WTC11 (cell line): Measurements from ENCODE around the gene FGF18. TPM values are rescaled to one million over a fixed set of nuclear protein-coding genes. Genes with fewer than 3 reads are reported as not detected.

Source experiments
- ATAC-seq: fragments of 200-7000 bp; cut with Tn5 transposase; 2 replicates; pipeline ENCODE4 v1.10.0; 2021; ENCODE audit warnings: mild to moderate bottlenecking, moderate library complexity
- CTCF ChIA-PET: fragments of 300-600 bp; sonication (Branson Sonifier 250); formaldehyde crosslinking; loops from one replicate; lab custom pipeline; 2021; ENCODE audit warnings: antibody characterized with exemption; lab: Charles Lee
- POLR2A ChIA-PET: fragments of 350-600 bp; sonication (Branson Sonifier 250); formaldehyde crosslinking; loops from one replicate; lab custom pipeline; 2021; ENCODE audit warnings: antibody characterized with exemption; lab: Charles Lee
- DNase-seq: peaks from one replicate; pipeline ENCODE4 v3.0.0; 2021; ENCODE audit warnings: low spot score
- H3K27ac Mint-ChIP-seq: 2 replicates; pipeline ENCODE4 v1.8.0; 2021; ENCODE audit warnings: mixed read lengths
- H3K27me3 Mint-ChIP-seq: 2 replicates; pipeline ENCODE4 v1.8.0; 2021; ENCODE audit warnings: low read depth, mild to moderate bottlenecking, moderate library complexity, mixed read lengths
- H3K36me3 Mint-ChIP-seq: 2 replicates; pipeline ENCODE4 v1.8.0; 2021; ENCODE audit warnings: mixed read lengths
- H3K4me1 Mint-ChIP-seq: 2 replicates; pipeline ENCODE4 v1.8.0; 2022; ENCODE audit warnings: mixed read lengths
- H3K4me3 Mint-ChIP-seq: 2 replicates; pipeline ENCODE4 v1.8.0; 2021; ENCODE audit warnings: mild to moderate bottlenecking, moderate library complexity, mixed read lengths
- H3K9me3 Mint-ChIP-seq: 2 replicates; pipeline ENCODE4 v1.8.0; 2021; ENCODE audit warnings: mixed read lengths
- AFF4 ChIP-seq: sonication (generic); formaldehyde crosslinking; IDR thresholded peaks from 2 replicates; pipeline ENCODE4 v1.8.1; 2023; ENCODE audit warnings: mild to moderate bottlenecking, missing genetic modification reagents, borderline replicate concordance
- ARID4B ChIP-seq: sonication (generic); formaldehyde crosslinking; IDR thresholded peaks from 2 replicates; pipeline ENCODE4 v1.8.0; 2023; ENCODE audit warnings: missing genetic modification reagents, mild to moderate bottlenecking, borderline replicate concordance
- ETV6 ChIP-seq: sonication (generic); formaldehyde crosslinking; IDR thresholded peaks from 2 replicates; pipeline ENCODE4 v1.8.1; 2022; ENCODE audit warnings: mild to moderate bottlenecking, missing genetic modification reagents
- FOXP1 ChIP-seq: sonication (generic); formaldehyde crosslinking; IDR thresholded peaks from 2 replicates; pipeline ENCODE4 v1.8.0; 2022; ENCODE audit warnings: missing genetic modification reagents, mild to moderate bottlenecking, moderate library complexity, borderline replicate concordance
- JUN ChIP-seq: sonication (generic); formaldehyde crosslinking; IDR thresholded peaks from 2 replicates; pipeline ENCODE4 v1.8.0; 2023; ENCODE audit warnings: mild to moderate bottlenecking, missing genetic modification reagents
- MXD4 ChIP-seq: fragments of 250-450 bp; sonication (Bioruptor Pico); IDR thresholded peaks from 2 replicates; pipeline ENCODE4 v1.8.0; 2021; ENCODE audit warnings: mild to moderate bottlenecking, moderate library complexity, borderline replicate concordance
- NFATC4 ChIP-seq: fragments of 250-450 bp; sonication (Bioruptor Pico); IDR thresholded peaks from 2 replicates; pipeline ENCODE4 v1.9.0; 2021; ENCODE audit warnings: mild to moderate bottlenecking
- NR2C2 ChIP-seq: sonication (generic); formaldehyde crosslinking; IDR thresholded peaks from 2 replicates; pipeline ENCODE4 v1.8.0; 2022; ENCODE audit warnings: mild to moderate bottlenecking, missing genetic modification reagents
- NR3C1 ChIP-seq: sonication (generic); formaldehyde crosslinking; conservative IDR thresholded peaks from 2 replicates; pipeline ENCODE4 v1.8.1; 2023; ENCODE audit warnings: low read depth, mild to moderate bottlenecking, missing genetic modification reagents
- SMAD3 ChIP-seq: sonication (generic); formaldehyde crosslinking; IDR thresholded peaks from 2 replicates; pipeline ENCODE4 v1.8.0; 2022; ENCODE audit warnings: missing genetic modification reagents, mild to moderate bottlenecking, borderline replicate concordance
- SOX15 ChIP-seq: fragments of 250-450 bp; sonication (Bioruptor Pico); IDR thresholded peaks from 2 replicates; pipeline ENCODE4 v1.9.0; 2021; ENCODE audit warnings: mild to moderate bottlenecking
- SP1 ChIP-seq: sonication (generic); formaldehyde crosslinking; conservative IDR thresholded peaks from 2 replicates; pipeline ENCODE4 v1.8.1; 2022; ENCODE audit warnings: missing genetic modification reagents
- USF1 ChIP-seq: sonication (generic); formaldehyde crosslinking; IDR thresholded peaks from 2 replicates; pipeline ENCODE4 v1.8.0; 2022; ENCODE audit warnings: mild to moderate bottlenecking, missing genetic modification reagents
- ZBTB21 ChIP-seq: sonication (generic); formaldehyde crosslinking; IDR thresholded peaks from 2 replicates; pipeline ENCODE4 v1.8.1; 2023; ENCODE audit warnings: mild to moderate bottlenecking, missing genetic modification reagents, borderline replicate concordance
- ZNF425 ChIP-seq: fragments of 250-450 bp; sonication (Bioruptor Pico); conservative IDR thresholded peaks from 2 replicates; pipeline ENCODE4 v1.9.0; 2021; ENCODE audit warnings: mild to moderate bottlenecking
- ZNF671 ChIP-seq: fragments of 250-450 bp; sonication (Bioruptor Pico); IDR thresholded peaks from 2 replicates; pipeline ENCODE4 v1.8.0; 2021; ENCODE audit warnings: mild to moderate bottlenecking
- total RNA-seq: library from RNA; stranded (reverse); gene quantifications from 3 replicates; pipeline ENCODE4 v1.2.3, GENCODE V29; 2021
- TF ChIP-seq, protein P1 (sequence below): sonication (generic); formaldehyde crosslinking; IDR thresholded peaks from 2 replicates; pipeline ENCODE4 v1.8.1; 2022; ENCODE audit warnings: missing genetic modification reagents, borderline replicate concordance
- TF ChIP-seq, protein P2 (sequence below): sonication (generic); formaldehyde crosslinking; conservative IDR thresholded peaks from 2 replicates; pipeline ENCODE4 v1.8.1; 2022; ENCODE audit warnings: mild to moderate bottlenecking, missing genetic modification reagents
- TF ChIP-seq, protein P3 (sequence below): sonication (generic); formaldehyde crosslinking; IDR thresholded peaks from 2 replicates; pipeline ENCODE4 v1.8.0; 2022; ENCODE audit warnings: missing genetic modification reagents

The FGF18 gene
- total RNA-seq, 1 experiment from 2014 or later = 0.72 TPM

- TF ChIP-seq, protein P1, sequence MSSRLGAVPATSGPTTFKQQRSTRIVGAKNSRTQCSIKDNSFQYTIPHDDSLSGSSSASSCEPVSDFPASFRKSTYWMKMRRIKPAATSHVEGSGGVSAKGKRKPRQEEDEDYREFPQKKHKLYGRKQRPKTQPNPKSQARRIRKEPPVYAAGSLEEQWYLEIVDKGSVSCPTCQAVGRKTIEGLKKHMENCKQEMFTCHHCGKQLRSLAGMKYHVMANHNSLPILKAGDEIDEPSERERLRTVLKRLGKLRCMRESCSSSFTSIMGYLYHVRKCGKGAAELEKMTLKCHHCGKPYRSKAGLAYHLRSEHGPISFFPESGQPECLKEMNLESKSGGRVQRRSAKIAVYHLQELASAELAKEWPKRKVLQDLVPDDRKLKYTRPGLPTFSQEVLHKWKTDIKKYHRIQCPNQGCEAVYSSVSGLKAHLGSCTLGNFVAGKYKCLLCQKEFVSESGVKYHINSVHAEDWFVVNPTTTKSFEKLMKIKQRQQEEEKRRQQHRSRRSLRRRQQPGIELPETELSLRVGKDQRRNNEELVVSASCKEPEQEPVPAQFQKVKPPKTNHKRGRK = no peak
- no peak for TF ChIP-seq USF1 (CRISPR knock-in tag)
- TF ChIP-seq, protein P2, sequence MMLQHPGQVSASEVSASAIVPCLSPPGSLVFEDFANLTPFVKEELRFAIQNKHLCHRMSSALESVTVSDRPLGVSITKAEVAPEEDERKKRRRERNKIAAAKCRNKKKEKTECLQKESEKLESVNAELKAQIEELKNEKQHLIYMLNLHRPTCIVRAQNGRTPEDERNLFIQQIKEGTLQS (CRISPR knock-in tag) = no peak
- TF ChIP-seq, all 79 proteins: peak for 0
These were observed 66.2 kb downstream of the FGF18 start (continued) for GRCh38 chr5:171485668-171486067.

- TF ChIP-seq MXD4 (CRISPR knock-in tag) = no peak
- no peak for TF ChIP-seq ZNF425 (CRISPR knock-in tag)
- no peak for TF ChIP-seq SP1
- no peak for TF ChIP-seq NR2C2 (CRISPR knock-in tag)
- TF ChIP-seq FOXP1 (CRISPR knock-in tag) = no peak
- TF ChIP-seq ZNF671 (CRISPR knock-in tag) = no peak
- no peak for TF ChIP-seq SMAD3 (CRISPR knock-in tag)
- TF ChIP-seq NFATC4 = no peak
- TF ChIP-seq AFF4 (CRISPR knock-in tag) = no peak
- TF ChIP-seq ZBTB21 (CRISPR knock-in tag) = no peak
- TF ChIP-seq JUN (CRISPR knock-in tag) = no peak
- no peak for TF ChIP-seq SOX15 (CRISPR knock-in tag)
- TF ChIP-seq NR3C1 (CRISPR knock-in tag) = no peak
- TF ChIP-seq ARID4B (CRISPR knock-in tag) = no peak
- TF ChIP-seq ETV6 (CRISPR knock-in tag) = no peak
- TF ChIP-seq, protein P3, sequence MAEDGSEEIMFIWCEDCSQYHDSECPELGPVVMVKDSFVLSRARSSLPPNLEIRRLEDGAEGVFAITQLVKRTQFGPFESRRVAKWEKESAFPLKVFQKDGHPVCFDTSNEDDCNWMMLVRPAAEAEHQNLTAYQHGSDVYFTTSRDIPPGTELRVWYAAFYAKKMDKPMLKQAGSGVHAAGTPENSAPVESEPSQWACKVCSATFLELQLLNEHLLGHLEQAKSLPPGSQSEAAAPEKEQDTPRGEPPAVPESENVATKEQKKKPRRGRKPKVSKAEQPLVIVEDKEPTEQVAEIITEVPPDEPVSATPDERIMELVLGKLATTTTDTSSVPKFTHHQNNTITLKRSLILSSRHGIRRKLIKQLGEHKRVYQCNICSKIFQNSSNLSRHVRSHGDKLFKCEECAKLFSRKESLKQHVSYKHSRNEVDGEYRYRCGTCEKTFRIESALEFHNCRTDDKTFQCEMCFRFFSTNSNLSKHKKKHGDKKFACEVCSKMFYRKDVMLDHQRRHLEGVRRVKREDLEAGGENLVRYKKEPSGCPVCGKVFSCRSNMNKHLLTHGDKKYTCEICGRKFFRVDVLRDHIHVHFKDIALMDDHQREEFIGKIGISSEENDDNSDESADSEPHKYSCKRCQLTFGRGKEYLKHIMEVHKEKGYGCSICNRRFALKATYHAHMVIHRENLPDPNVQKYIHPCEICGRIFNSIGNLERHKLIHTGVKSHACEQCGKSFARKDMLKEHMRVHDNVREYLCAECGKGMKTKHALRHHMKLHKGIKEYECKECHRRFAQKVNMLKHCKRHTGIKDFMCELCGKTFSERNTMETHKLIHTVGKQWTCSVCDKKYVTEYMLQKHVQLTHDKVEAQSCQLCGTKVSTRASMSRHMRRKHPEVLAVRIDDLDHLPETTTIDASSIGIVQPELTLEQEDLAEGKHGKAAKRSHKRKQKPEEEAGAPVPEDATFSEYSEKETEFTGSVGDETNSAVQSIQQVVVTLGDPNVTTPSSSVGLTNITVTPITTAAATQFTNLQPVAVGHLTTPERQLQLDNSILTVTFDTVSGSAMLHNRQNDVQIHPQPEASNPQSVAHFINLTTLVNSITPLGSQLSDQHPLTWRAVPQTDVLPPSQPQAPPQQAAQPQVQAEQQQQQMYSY (CRISPR knock-in tag) = no peak
These were observed 67.2 kb downstream of the FGF18 start for GRCh38 chr5:171486613-171487012.

More at GRCh38 chr5:171486613-171487012, 67.2 kb downstream of the FGF18 start:
- H3K36me3 Mint-ChIP-seq = no peaks in the 10 kb centered on the region
- H3K4me3 Mint-ChIP-seq = no peak overlapping the region
- DNase-seq (no peak), ATAC-seq (no peak)
- ChIA-PET CTCF (interaction anchor here (4.5 kb wide), 1 partner anchor 68 kb away, joined by 42 read pairs; the partner anchor contains the start of gene FGF18), POLR2A (interaction anchor here (0.6 kb wide), 1 partner anchor 956 kb away, joined by 3 read pairs; no protein-coding TSS in a partner anchor)
- H3K4me1 Mint-ChIP-seq = peaks cover 13% of the 10 kb centered on the region
- H3K27me3 Mint-ChIP-seq = no peaks in the 10 kb centered on the region
- H3K9me3 Mint-ChIP-seq = no peaks in the 10 kb centered on the region
- H3K27ac Mint-ChIP-seq = peak overlapping the region; percentile 33
